GM04504 (cell line): ENCODE measurements around the gene CDK5.

Experiments
- DNase-seq: peaks from one replicate; pipeline ENCODE4 v3.0.0-alpha.2; 2012; ENCODE audit warnings: low read depth

Gene CDK5

DNA sequence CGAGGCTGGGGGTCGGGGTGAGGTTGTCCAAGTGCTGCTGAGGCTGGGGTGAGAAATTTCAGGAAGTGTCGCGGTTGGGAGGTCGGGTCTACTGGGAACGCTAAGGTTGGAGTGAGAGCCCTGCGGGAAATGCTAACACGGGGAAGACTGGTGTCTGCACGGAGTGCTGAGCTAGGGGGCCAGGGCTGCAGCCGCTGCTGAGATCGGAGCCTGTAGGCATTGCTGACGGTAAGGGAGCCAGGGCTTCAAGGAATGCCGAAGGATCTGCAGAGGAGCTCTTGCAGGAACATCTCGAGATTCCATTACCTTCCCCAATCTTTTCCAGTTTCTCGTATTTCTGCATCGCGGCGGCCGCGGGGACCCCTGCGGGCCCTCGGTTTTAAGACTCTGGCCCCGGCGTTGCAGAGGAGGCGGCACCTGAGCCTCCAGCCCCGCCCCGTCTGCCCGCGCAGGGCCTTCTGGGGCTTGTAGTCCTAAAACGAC, at the start of gene CDK5:
TSS of gene CDK5 (minus strand) at position 392 of the 483 bp plus-strand sequence. CDS start at position 343, 49 bp downstream.
- no peak for DNase-seq

DNA sequence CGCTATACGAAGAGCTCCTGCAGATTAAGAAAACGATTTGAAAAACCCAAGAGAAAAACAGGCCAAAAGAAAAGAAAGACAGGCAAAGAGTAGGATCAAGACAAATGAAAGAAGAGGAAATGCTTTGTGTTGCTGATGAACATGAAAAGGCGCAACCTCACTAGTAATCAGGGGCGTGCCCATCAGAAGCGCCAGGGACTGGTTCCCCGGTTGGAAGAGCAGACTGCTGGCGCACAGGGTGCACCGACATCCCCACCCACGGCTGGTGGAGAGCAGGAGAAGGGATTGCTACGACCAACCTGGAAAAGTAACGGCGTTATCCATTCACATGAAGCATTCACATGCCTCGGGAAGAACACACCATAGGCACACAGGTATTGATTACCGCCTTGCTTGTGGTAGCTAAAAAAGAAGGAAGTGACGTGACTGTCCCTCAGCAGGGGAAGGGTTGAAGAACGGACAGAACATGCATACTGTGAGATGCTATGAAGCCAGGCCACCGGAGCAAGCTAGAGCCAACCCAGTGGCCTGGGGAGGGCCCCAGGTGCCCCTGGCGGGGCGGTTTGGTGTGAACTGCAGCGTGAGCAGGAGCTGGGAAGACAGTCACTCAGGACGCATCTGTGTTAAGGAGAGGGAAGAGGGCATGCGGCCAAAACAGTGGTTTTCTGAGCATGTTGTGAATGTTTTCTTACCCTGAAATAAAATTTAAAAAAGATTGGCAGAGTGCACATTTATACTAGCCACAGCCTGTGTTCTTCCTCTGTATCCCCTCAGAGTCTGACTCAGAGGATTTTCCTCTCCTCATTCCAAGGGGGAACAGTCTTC, 46.9 kb upstream of the CDK5 start:
- DNase-seq = no peak

DNA sequence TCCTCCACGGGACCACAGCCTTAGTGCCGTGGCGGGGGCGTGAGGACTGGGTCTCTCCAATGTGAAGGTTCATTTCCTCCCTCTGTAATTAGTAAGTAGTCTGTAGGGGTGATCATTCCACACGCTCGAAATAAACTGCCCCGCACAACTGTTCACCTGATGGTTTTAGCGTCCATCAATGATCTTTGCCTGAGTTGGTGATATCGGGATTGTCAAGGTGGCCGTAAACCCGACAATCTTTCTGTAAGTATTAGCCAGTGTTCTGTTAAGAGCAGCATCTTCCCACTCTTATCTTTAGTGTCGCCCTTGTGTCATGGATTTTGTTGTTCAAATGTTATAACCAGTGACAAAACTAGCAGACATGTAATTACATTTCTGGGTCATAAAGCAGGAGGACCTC, 46.3 kb upstream of the CDK5 start:
- DNase-seq = no peak

DNA sequence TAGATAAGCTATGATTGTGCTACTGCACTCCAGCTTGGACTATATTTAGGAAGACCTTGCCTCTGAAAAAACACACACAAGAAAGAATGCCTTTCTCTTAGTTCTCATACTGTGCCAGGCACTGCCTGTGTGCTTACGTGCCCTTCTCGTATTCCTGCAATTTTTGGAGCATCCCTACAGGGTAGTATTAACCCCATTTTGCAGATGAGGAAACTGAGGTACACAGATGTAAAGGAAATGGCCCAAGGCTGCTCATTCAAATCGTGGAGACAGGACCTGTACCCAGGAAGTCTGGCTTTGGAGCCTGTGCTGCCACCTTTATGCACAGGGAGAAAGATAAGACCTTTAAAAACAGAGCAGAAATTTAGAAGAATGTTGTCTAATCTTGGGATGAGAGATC, 45.3 kb upstream of the CDK5 start:
- DNase-seq = no peak

- no peak for DNase-seq
Observed at GRCh38 chr7:151101621-151102396, 44.1 kb upstream of the CDK5 start.

- no peak for DNase-seq
Observed at GRCh38 chr7:151100921-151101320, 43.2 kb upstream of the CDK5 start.

- no peak for DNase-seq
Observed at GRCh38 chr7:151099486-151100211, 42.0 kb upstream of the CDK5 start.

- DNase-seq = no peak
Observed at GRCh38 chr7:151095828-151096475, 38.3 kb upstream of the CDK5 start.

DNA sequence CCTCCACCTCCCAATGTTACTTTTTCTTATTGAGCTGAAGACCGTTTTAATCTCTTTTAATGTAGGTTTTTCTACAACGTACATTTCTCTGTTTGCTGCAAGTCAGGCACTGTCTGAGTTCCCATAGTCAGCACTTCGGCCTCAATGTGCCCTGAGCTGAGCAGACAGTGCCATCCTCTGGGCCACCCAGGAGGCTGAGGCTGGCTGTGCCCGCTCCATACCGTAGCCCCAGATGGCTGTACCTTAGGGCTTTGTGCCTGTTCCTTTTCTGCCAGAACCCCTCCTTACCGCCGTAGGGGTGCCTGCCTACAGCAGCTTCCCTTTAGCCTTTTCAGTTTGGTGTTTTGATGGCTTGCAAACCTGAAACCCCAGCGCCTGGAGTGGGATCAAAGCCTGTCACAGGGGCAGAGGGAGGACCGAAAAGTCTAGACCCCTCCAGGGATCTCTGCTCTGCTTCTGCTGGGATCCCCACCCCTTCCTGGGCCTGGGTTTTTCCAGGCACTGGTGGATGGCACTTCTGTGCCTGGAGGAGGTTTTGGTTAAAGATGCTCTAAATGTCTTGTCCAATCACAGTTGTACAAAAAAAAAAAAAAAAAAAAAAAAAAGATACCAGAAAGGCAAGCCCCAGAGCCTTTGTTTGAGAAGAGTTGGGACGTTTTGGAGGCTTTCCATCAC, 37.6 kb upstream of the CDK5 start:
- no peak for DNase-seq

DNA sequence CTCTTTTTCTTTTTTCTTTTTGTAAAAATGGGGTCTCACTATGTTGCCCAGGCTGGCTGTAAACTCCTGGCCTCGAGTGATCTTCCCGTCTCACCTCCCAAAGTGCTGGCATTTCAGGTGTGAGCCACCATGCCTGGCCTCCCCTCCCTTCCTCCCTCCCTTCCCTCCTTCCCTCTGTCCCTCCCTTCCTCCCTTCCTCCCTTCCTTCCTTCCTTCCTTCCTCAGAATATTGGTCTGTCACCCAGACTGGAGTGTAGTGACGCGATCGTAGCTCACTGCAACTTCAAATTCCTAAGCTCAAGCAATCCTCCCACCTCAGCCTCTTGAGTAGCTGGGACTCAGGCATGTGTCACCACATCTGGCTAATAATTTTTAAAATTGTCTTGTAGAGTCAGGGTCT, 37.0 kb upstream of the CDK5 start:
- no peak for DNase-seq

GRCh38 chr7:151093748-151094147, 36.1 kb upstream of the CDK5 start:
- DNase-seq = no peak

GRCh38 chr7:151091988-151092387, 34.3 kb upstream of the CDK5 start:
- no peak for DNase-seq

DNA sequence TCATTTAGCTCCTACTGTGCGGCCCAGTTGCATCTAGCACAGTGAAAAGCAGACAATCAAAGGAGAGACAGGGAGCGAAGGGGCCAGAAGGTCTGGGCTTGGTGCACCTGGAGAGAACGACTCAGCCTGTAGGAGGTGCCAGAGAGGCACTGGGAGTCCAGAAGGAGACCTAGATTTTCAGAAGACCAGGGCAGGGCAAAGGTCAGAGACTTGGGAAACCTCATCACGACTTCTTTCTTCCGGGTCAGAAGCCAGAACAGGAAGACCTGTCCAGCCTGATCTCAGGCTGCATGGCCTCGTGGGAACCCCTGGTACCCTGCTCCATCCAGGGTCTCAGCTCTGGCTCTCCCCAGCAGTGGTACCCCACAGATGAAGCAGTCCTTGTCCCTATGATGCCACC, 33.7 kb upstream of the CDK5 start:
- DNase-seq = no peak

GRCh38 chr7:151091003-151091402, 33.3 kb upstream of the CDK5 start:
- no peak for DNase-seq

DNA sequence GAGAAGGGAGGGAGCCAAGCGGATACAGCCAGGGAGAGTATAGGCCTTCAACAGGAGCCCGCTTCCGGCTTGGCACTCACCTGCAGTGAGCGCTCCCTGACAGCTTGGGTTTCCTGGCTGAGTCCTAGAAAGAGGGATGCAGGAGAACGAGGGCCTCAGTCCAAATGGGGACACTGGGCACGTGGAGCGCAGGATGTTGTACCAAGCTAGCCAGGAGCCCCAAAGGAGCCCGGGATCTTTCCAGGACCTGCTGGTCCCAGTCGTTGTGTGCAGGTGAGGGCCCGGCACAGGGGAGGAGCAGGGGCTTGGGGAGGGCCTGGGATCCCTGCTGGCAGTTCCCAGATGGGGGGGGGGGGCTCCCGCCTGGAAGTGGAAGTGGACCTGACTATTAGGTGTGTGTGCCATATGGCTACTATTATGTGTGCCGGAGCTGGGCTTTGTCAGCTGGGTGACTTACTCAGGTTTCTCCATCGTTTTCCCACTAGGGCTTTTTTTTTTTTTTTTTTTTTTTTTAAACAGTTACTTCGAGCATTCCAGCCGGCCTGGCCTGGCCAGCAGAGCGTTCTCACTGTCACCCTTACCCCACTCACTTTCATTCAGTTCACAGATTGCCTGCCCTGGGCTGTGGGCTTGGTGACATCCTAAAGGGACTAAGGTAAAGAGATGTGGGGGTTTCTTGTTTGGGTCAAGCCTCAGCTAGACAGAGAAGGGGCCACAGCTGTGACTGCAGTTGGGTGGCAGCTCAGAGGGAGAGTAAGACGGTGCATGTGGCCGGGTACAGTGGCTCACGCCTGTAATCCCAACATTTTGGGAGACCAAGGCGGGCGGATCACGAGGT, 32.4 kb upstream of the CDK5 start:
- no peak for DNase-seq

DNA sequence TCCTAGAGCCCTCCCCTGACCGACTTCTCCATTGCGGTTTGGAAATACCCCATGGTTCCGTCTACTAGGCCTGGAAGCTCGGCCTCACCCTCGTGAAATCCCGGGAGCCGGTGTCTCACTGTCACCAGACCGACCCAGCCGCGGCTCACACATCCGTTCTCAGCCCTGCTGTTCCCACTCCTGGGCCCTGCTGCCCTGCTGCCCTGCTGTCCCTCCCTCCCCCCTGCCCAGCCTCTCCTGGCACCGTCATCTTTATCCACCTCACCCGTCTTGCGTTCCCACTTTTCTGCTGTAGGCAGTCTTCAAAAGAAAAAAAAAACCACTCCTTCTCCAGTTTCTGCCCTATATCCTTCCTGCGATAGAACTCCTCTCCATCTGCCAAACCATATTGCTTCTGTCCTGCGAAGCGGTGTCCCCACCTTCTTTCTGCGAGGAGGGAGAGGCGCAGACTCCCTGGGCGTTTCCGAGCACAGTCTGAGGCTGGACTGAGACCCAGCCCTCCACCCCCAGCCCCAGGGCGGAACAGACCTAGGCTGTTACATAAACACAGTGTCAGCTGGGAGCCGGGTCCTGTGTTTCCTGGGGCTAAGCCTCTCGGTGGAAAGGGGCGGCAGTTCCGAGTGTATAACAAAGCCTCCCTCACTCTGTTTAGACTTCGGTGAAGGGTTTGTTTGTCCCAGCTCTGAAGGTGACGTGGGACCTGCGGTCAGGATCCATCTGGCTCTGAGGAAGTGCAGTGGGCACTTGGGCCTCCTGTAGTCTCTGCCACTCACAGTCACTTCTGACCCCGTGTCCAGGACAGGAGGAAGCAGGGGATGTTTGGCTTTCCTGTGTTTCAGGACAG, 31.4 kb upstream of the CDK5 start:
- DNase-seq = no peak

GRCh38 chr7:151088019-151088855, 30.5 kb upstream of the CDK5 start:
- no peak for DNase-seq

DNA sequence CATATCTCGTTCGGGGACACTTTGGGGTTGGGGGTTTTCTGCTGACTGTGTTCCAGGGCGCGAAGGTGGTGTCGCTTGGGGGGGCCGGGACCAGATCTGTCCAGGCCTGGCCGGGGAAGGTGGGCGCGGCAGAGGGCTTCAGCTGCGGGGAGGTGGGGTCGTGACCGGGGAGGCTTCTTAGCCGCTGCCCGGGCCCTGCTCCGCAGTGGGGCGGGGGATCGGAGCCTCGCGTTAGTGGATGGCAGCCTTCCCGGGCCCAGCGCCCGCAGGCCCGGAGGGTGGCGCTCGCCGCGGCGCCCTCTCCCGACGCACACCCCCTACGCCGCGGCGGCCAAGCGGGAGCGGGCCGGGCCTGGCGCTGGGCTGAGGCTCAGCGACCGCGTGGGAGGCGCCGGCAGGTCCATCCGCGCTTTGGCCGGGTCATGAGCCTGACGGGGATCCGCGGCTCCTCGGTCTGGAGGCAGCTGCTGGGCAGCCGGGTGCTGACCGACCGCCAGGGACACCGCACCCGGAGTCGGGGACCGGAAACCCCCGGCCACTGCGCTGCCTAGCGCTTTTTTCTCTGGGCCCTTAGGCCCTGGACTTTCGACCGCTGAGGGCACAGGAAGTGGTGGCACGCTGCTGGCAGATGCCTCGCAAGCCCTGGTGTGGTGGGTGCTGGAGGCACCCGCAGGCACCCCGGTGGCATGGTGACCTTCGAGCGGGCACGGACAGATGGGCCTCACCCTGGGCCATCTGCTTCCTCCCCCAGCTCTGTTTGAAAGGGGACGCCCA, 29.7 kb upstream of the CDK5 start:
- DNase-seq = no peak
